ENCODE results near the gene TBPL1. TPM values are rescaled to one million over a fixed set of nuclear protein-coding genes. Genes with fewer than 3 reads are reported as not detected.

TBPL1 gene
- total and polyA plus RNA-seq, 9 of the 15 experiments (the other 6 are each of a cell fraction or from before 2014, with no cell fraction given) = 78.1 to 152 (median 107) TPM

- TF ChIP-seq SRSF1 (IDR thresholded peaks at IDR 0.05; ENCODE audit: low read depth, low read length) (peak; percentile 27; the same call in 1 of the 2 replicates), BMI1 (IDR thresholded peaks at IDR 0.05; ENCODE audit: low read length) (no peak), ZNF316 (IDR thresholded peaks at IDR 0.05) (no peak), SP1 (CRISPR knock-in tag; IDR thresholded peaks at IDR 0.05) (no peak; the same call in 1 of the 2 replicates), BCOR (IDR thresholded peaks at IDR 0.05) (peak; percentile 18; the same call in 1 of the 2 replicates), U2AF1 (optimal IDR thresholded peaks at IDR 0.05; ENCODE audit: low read depth, low read length) (peak; percentile 62), GABPA (tag; conservative IDR thresholded peaks at IDR 0.05; ENCODE audit: low read depth) (peak; percentile 98), RBM22 (IDR thresholded peaks at IDR 0.05; ENCODE audit: low read depth, low read length, poor library complexity, severe bottlenecking) (peak; percentile 83), CREM (IDR thresholded peaks at IDR 0.05; ENCODE audit: low read depth) (peak; percentile 86), STAT5A (IDR thresholded peaks at IDR 0.05; ENCODE audit: borderline replicate concordance, low read length) (peak; percentile 34; the same call in 1 of the 2 replicates), POLR2B (IDR thresholded peaks at IDR 0.05; ENCODE audit: low read depth, partially characterized antibody) (peak; percentile 79), LCOR (CRISPR knock-in tag; IDR thresholded peaks at IDR 0.05) (peak; percentile 98), DPF2 (IDR thresholded peaks at IDR 0.05) (0 out of 2 replicates have a peak, but pooled peaks have one; percentile 30), NEUROD1 (IDR thresholded peaks at IDR 0.05; ENCODE audit: borderline replicate concordance, low read depth, low read length, partially characterized antibody) (peak; percentile 81), JUN (IDR thresholded peaks at IDR 0.05; ENCODE audit: borderline replicate concordance, low read depth, low read length) (0 out of 2 replicates have a peak, but pooled peaks have one; percentile 36), JUN (CRISPR knock-in tag; IDR thresholded peaks at IDR 0.05; ENCODE audit: borderline replicate concordance) (no peak), ZNF785 (CRISPR knock-in tag; IDR thresholded peaks at IDR 0.05) (no peak), FOXJ2 (tag; IDR thresholded peaks at IDR 0.05) (peak; percentile 90), EP300 (IDR thresholded peaks at IDR 0.05; ENCODE audit: low read length) (peak; percentile 67), YY1 (IDR thresholded peaks at IDR 0.05; ENCODE audit: borderline replicate concordance in 1 of 3, control insufficient read depth in 1 of 3, extremely low read depth in 1 of 3, insufficient read depth in 3 of 3, insufficient read length in 1 of 3, insufficient replicate concordance in 2 of 3, low read depth in 1 of 3, low read length in 2 of 3) (peak in 2 of 3 experiments; percentile 59 to 63), HDAC1 (IDR thresholded peaks at IDR 0.05) (peak in 1 of 2 experiments; percentile 64; a peak in 1 of 4 replicates), KDM4B (IDR thresholded peaks at IDR 0.05; ENCODE audit: borderline replicate concordance in 2 of 2, low read depth in 1 of 2) (peak in 1 of 2 experiments; percentile 95; a peak in 2 of 4 replicates), MYC (IDR thresholded peaks at IDR 0.05; ENCODE audit: low read depth, low read length) (peak; percentile 73), MYC (CRISPR knock-in tag; IDR thresholded peaks at IDR 0.05; ENCODE audit: borderline replicate concordance, low read depth) (no peak)
- TF ChIP-seq, protein P1, sequence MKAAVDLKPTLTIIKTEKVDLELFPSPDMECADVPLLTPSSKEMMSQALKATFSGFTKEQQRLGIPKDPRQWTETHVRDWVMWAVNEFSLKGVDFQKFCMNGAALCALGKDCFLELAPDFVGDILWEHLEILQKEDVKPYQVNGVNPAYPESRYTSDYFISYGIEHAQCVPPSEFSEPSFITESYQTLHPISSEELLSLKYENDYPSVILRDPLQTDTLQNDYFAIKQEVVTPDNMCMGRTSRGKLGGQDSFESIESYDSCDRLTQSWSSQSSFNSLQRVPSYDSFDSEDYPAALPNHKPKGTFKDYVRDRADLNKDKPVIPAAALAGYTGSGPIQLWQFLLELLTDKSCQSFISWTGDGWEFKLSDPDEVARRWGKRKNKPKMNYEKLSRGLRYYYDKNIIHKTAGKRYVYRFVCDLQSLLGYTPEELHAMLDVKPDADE (conservative IDR thresholded peaks at IDR 0.05; ENCODE audit: control insufficient read depth, low read depth, low read length) = peak; percentile 93
- TF ChIP-seq, protein P2, sequence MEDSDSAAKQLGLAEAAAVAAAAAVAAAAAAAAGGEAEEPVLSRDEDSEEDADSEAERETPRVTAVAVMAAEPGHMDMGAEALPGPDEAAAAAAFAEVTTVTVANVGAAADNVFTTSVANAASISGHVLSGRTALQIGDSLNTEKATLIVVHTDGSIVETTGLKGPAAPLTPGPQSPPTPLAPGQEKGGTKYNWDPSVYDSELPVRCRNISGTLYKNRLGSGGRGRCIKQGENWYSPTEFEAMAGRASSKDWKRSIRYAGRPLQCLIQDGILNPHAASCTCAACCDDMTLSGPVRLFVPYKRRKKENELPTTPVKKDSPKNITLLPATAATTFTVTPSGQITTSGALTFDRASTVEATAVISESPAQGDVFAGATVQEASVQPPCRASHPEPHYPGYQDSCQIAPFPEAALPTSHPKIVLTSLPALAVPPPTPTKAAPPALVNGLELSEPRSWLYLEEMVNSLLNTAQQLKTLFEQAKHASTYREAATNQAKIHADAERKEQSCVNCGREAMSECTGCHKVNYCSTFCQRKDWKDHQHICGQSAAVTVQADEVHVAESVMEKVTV (CRISPR knock-in tag; IDR thresholded peaks at IDR 0.05) = 0 out of 2 replicates have a peak, but pooled peaks have one; percentile 21
Observed at GRCh38 chr6:133952815-133953633, at the start of gene TBPL1 (continued).

All from K562 (cell line).